Erythroblast (primary cell): ENCODE measurements around the gene ZBTB42.

Source experiments
- GATA1 ChIP-seq: IDR thresholded peaks from 2 replicates; pipeline ENCODE4 v1.6.1; 2011; ENCODE audit warnings: low read depth, mild to moderate bottlenecking, control low read depth, low read length, moderate library complexity
- POLR2A ChIP-seq: IDR thresholded peaks from 2 replicates; pipeline ENCODE4 v1.6.1; 2011; ENCODE audit warnings: mild to moderate bottlenecking, low read length

GRCh38 chr14:104788873-104789663, 11.8 kb upstream of the ZBTB42 start:
- no peak for TF ChIP-seq POLR2A
- no peak for TF ChIP-seq GATA1
